Upper lobe of left lung (tissue), 6 donors: ENCODE measurements around the gene HOMEZ. TPM values are rescaled to one million over a fixed set of nuclear protein-coding genes. Genes with fewer than 3 reads are reported as not detected.
"Not testable (repeated sequence)": the region's sequence is repeated elsewhere in the genome, so short reads cannot be mapped to it uniquely, and the experiment has no call there.

ENCODE experiments used
- ATAC-seq, 2 donors: fragments of 200-7000 bp; cut with Tn5 transposase; one replicate each; pipeline ENCODE4 v1.9.1; 2022; ENCODE audit warnings: mild to moderate bottlenecking in 2 of 2, moderate library complexity in 2 of 2; ENCODE audit not compliant: low FRiP score in 2 of 2
- DNase-seq, 2 donors: peaks; one replicate each; pipeline ENCODE4 v3.0.0-alpha.2; 2019 to 2020
- H3K27ac ChIP-seq, 4 donors: fragments of 200-600 bp; sonication (generic); one replicate each; pipeline ENCODE4 v1.5.1; 2016 to 2019
- H3K27me3 ChIP-seq, 4 donors: fragments of 200-600 bp; sonication (generic); one replicate each; pipeline ENCODE4 v1.5.1; 2017 to 2019
- H3K36me3 ChIP-seq, 4 donors: fragments of 200-600 bp; sonication (generic); one replicate each; pipeline ENCODE4 v1.5.1; 2016 to 2019
- H3K4me1 ChIP-seq, 4 donors: fragments of 200-600 bp; sonication (generic); one replicate each; pipeline ENCODE4 v1.5.1; 2018 to 2019
- H3K4me3 ChIP-seq, 4 donors: fragments of 200-600 bp; sonication (generic); one replicate each; pipeline ENCODE4 v1.5.1; 2017 to 2019; ENCODE audit warnings: mild to moderate bottlenecking in 2 of 4, moderate library complexity in 1 of 4
- H3K9me3 ChIP-seq, 4 donors: fragments of 200-600 bp; sonication (generic); one replicate each; pipeline ENCODE4 v1.5.1; 2018 to 2019
- CTCF ChIP-seq, 6 experiments: fragments of 450-650 bp in 4 of 6; fragments of 200-600 bp in 2 of 6; sonication (generic) in 2 of 6; IDR thresholded peaks; one replicate each; pipeline ENCODE4 v1.5.1; 2016 to 2019; ENCODE audit warnings: antibody characterized with exemption in 6 of 6
- EP300 ChIP-seq, 4 donors: sonication (generic); formaldehyde crosslinking; IDR thresholded peaks; one replicate each; pipeline ENCODE4 v1.5.1; 2017; ENCODE audit warnings: antibody characterized with exemption in 4 of 4, control low read depth in 2 of 4
- POLR2A ChIP-seq, 4 donors: fragments of 450-650 bp; IDR thresholded peaks; one replicate each; pipeline ENCODE4 v1.5.1; 2016 to 2017; ENCODE audit warnings: antibody characterized with exemption in 4 of 4, mild to moderate bottlenecking in 2 of 4
- POLR2AphosphoS5 ChIP-seq, 2 donors: sonication (generic); formaldehyde crosslinking; IDR thresholded peaks; one replicate each; pipeline ENCODE4 v1.5.1; 2017; ENCODE audit warnings: antibody characterized with exemption in 2 of 2
- whole genome bisulfite sequencing, 2 donors: methylation state at CpG; one replicate each; pipeline ENCODE4 v1.1.5; 2017 to 2018; 5-methylcytosine and 5-hydroxymethylcytosine counted together
- total RNA-seq, 6 donors: library from RNA; depleted of rRNA in 4 of 6; stranded (reverse); fragments of >200 nt in 4 of 6; gene quantifications; one replicate each; pipeline versions ENCODE4 v1.1.0 to v1.2.1, GENCODE V29; 2016 to 2021
- donor health status: DM: no; HTN: no; CAD: no; lungs with moderate emphysema.
- donor health status: DM: no; HTN: yes; CAD: no; lungs with severe emphysema.

The HOMEZ gene
- 10 to 100 TPM in 4 of 6 donors, 1 to 10 TPM in 2; 3.9 to 13.7 (median 11.2) TPM for total RNA-seq

GRCh38 chr14:23286020-23286901 lies at the start of gene HOMEZ:
Gene HOMEZ (minus strand): TSS chr14:23286132. CDS start chr14:23285952, 180 bp downstream.
- DNase-seq (peak; percentile 99), ATAC-seq (peak; percentile 99 to 100)
- TF ChIP-seq POLR2AphosphoS5 (IDR thresholded peaks at IDR 0.05) (peak; percentile 62 to 86), CTCF (IDR thresholded peaks at IDR 0.05) (peak in 4 of 6 experiments; percentile 16 to 43 (median 36)), EP300 (IDR thresholded peaks at IDR 0.05) (peak in 1 of 4 donors; percentile 52), POLR2A (IDR thresholded peaks at IDR 0.05) (peak in 3 of 4 donors; percentile 78 to 89 (median 85))
- no peaks in the 10 kb centered on the region for H3K27me3 ChIP-seq
- H3K9me3 ChIP-seq = no peaks in the 10 kb centered on the region
- peak within 1 kb of the TSS; percentile 90 to 98 (median 94) for H3K27ac ChIP-seq
- peak within 1 kb of the TSS; percentile 58 to 91 (median 88) for H3K4me3 ChIP-seq
- H3K36me3 ChIP-seq = peaks cover 0 to 7% (median 0%) of the 10 kb centered on the region in 4 donors
- WGBS, 2 donors = 2 to 4% methylated on average over 4 to 34 of the region's 53 CpGs
- H3K4me1 ChIP-seq = peaks cover 11 to 24% (median 19%) of the 10 kb centered on the region in 4 donors

GRCh38 chr14:23335623-23336022 lies 49.7 kb upstream of the HOMEZ start:
- Histone ChIP-seq H3K4me3 (no peak overlapping the region), H3K9me3 (no peaks in the 10 kb centered on the region), H3K36me3 (no peaks in the 10 kb centered on the region), H3K4me1 (no peaks in the 10 kb centered on the region), H3K27me3 (no peaks in the 10 kb centered on the region), H3K27ac (no peak overlapping the region)
- no peak for DNase-seq
- TF ChIP-seq EP300 (IDR thresholded peaks at IDR 0.05) = no peak
- TF ChIP-seq POLR2A (IDR thresholded peaks at IDR 0.05) = no peak
- no peak for TF ChIP-seq CTCF (IDR thresholded peaks at IDR 0.05)
- no peak for TF ChIP-seq POLR2AphosphoS5 (IDR thresholded peaks at IDR 0.05)
- WGBS, 2 donors = 86 to 91% methylated on average over 5 of the region's 5 CpGs
- ATAC-seq = no peak

- TF ChIP-seq CTCF (IDR thresholded peaks at IDR 0.05) (peak; percentile 73 to 89 (median 86)), EP300 (IDR thresholded peaks at IDR 0.05) (no peak), POLR2A (IDR thresholded peaks at IDR 0.05) (no peak), POLR2AphosphoS5 (IDR thresholded peaks at IDR 0.05) (no peak)
- H3K36me3 ChIP-seq = peaks cover 0 to 35% (median 27%) of the 10 kb centered on the region in 4 donors
- H3K27ac ChIP-seq = no peak overlapping the region
- H3K9me3 ChIP-seq = no peaks in the 10 kb centered on the region
- ATAC-seq (peak; percentile 86 to 89), DNase-seq (peak in 1 of 2 donors; percentile 66)
- peaks cover under 1 to 7% (median 3%) of the 10 kb centered on the region in 4 donors for H3K4me1 ChIP-seq
- no peaks in the 10 kb centered on the region for H3K27me3 ChIP-seq
- 45 to 52% methylated on average over 4 of the region's 4 CpGs for WGBS, 2 donors
- no peak overlapping the region for H3K4me3 ChIP-seq
These were observed 42.2 kb upstream of the HOMEZ start for GRCh38 chr14:23327947-23328744.

GRCh38 chr14:23326491-23327332 lies 40.8 kb upstream of the HOMEZ start:
- Histone ChIP-seq H3K27ac (no peak overlapping the region), H3K4me1 (peaks cover 10 to 18% (median 15%) of the 10 kb centered on the region in 4 donors), H3K9me3 (no peaks in the 10 kb centered on the region), H3K27me3 (no peaks in the 10 kb centered on the region), H3K36me3 (peaks cover 0 to 39% (median 30%) of the 10 kb centered on the region in 4 donors), H3K4me3 (no peak overlapping the region)
- TF ChIP-seq EP300 (IDR thresholded peaks at IDR 0.05) = no peak
- no peak for TF ChIP-seq POLR2A (IDR thresholded peaks at IDR 0.05)
- no peak for TF ChIP-seq POLR2AphosphoS5 (IDR thresholded peaks at IDR 0.05)
- no peak for TF ChIP-seq CTCF (IDR thresholded peaks at IDR 0.05)
- DNase-seq = no peak
- ATAC-seq = no peak
- 83 to 86% methylated on average over 13 of the region's 13 CpGs for WGBS, 2 donors

- Histone ChIP-seq H3K4me1 (peaks cover 10 to 18% (median 15%) of the 10 kb centered on the region in 4 donors), H3K36me3 (peaks cover 0 to 39% (median 30%) of the 10 kb centered on the region in 4 donors)
- H3K27ac ChIP-seq, DNase-seq, H3K4me3 ChIP-seq, H3K27me3 ChIP-seq, ATAC-seq, H3K9me3 ChIP-seq: not testable (repeated sequence)
- 98 to 99% methylated on average over 5 of the region's 5 CpGs for WGBS, 2 donors
These were observed 39.8 kb upstream of the HOMEZ start for GRCh38 chr14:23325746-23326145.
